Activated naive CD4-positive, alpha-beta T cell treated with anti-CD3 and anti-CD28 coated beads, Interleukin-2, amount 10 ng/mL, durations not matched to agents 5 hours and 36 hours (primary cell): Measurements from ENCODE around the gene IST1. TPM values are rescaled to one million over a fixed set of nuclear protein-coding genes. Genes with fewer than 3 reads are reported as not detected.

ENCODE experiments used
- total RNA-seq, 2 experiments: library from RNA; stranded (reverse); gene quantifications; one replicate each; pipeline ENCODE4 v1.2.3, GENCODE V29; 2021

Gene IST1
- total RNA-seq, result 100 to 1,000 TPM; 198 to 202 TPM

GRCh38 chr16:71894921-71895678 lies at the start of gene IST1:
Gene IST1, plus strand, starts transcription at chr16:71895531. Its CDS starts 20,110 bp downstream, at chr16:71915641.

GRCh38 chr16:71845639-71846430 lies 49.5 kb upstream of the IST1 start, which contains the start of gene ATXN1L:
Gene ATXN1L, plus strand, starts transcription at chr16:71845976. Its CDS starts 3,765 bp downstream, at chr16:71849741.

GRCh38 chr16:71883849-71884638 lies 11.3 kb upstream of the IST1 start, which contains the start of gene ZNF821:
Gene ZNF821, minus strand, starts transcription at chr16:71884182. Its CDS starts 4,236 bp downstream, at chr16:71879946.

Other genes starting within 250 kb of the IST1 start
- gene PHLPP2, start 170.8 kb upstream of the IST1 start, total RNA-seq, result 1 to 10 TPM; 3.7 TPM
- 10 to 100 TPM; 78.0 to 84.5 TPM for gene AP1G1, start 86.7 kb upstream of the IST1 start, total RNA-seq
- 10 to 100 TPM; 23.4 to 24.9 TPM for gene ATXN1L, start 49.6 kb upstream of the IST1 start, total RNA-seq
- 10 to 100 TPM in 1 of 2 experiments, 1 to 10 TPM in 1; 9.7 to 10.2 TPM for gene ZNF821, start 11.3 kb upstream of the IST1 start, total RNA-seq
- gene PKD1L3, start 104.9 kb downstream of the IST1 start, total RNA-seq, result under 1 TPM; 0.35 to 0.36 TPM
- 1 to 10 TPM; 8.1 to 9.6 TPM for gene DHODH, start 113.2 kb downstream of the IST1 start, total RNA-seq
- not detected for gene HP, start 159.0 kb downstream of the IST1 start, total RNA-seq
- gene HPR, start 167.7 kb downstream of the IST1 start, total RNA-seq, result not detected
- gene TXNL4B, start 198.1 kb downstream of the IST1 start, total RNA-seq, result 10 to 100 TPM; 14.7 to 17.1 TPM
- gene DHX38, start 198.3 kb downstream of the IST1 start, total RNA-seq, result 10 to 100 TPM; 70.9 to 73.1 TPM